Smooth muscle cell (in vitro differentiated cells): ENCODE measurements around the gene DDX31. TPM values are rescaled to one million over a fixed set of nuclear protein-coding genes. Genes with fewer than 3 reads are reported as not detected.

Experiments
- DNase-seq: peaks from one replicate; lab custom pipeline; 2025; ENCODE audit not compliant: unreplicated experiment; lab: John Stamatoyannopoulos, UW
- H2AFZ ChIP-seq: fragments of 200-600 bp; sonication (generic); 2 replicates; pipeline ENCODE4 v1.6.0; 2016; ENCODE audit warnings: antibody characterized with exemption, low read depth, mild to moderate bottlenecking
- H3F3A ChIP-seq: fragments of 200-600 bp; sonication (generic); 2 replicates; pipeline ENCODE4 v1.6.0; 2017; ENCODE audit warnings: antibody characterized with exemption, low read depth
- H3K27ac ChIP-seq: fragments of 200-600 bp; sonication (generic); 2 replicates; pipeline ENCODE4 v1.5.1; 2016; ENCODE audit warnings: low read depth, mild to moderate bottlenecking
- H3K27me3 ChIP-seq: fragments of 200-600 bp; sonication (generic); 2 replicates; pipeline ENCODE4 v1.6.1; 2016; ENCODE audit warnings: low read depth, mild to moderate bottlenecking
- H3K36me3 ChIP-seq: fragments of 200-600 bp; sonication (generic); 2 replicates; pipeline ENCODE4 v1.5.1; 2016; ENCODE audit warnings: low read depth
- H3K4me1 ChIP-seq: fragments of 200-600 bp; sonication (generic); 2 replicates; pipeline ENCODE4 v1.5.1; 2016; ENCODE audit warnings: low read depth
- H3K4me2 ChIP-seq: fragments of 200-600 bp; sonication (generic); 2 replicates; pipeline ENCODE4 v1.6.0; 2016; ENCODE audit warnings: mild to moderate bottlenecking
- H3K4me3 ChIP-seq: fragments of 200-600 bp; sonication (generic); 2 replicates; pipeline ENCODE4 v1.5.1; 2016; ENCODE audit warnings: mild to moderate bottlenecking
- H3K79me2 ChIP-seq: fragments of 200-600 bp; sonication (generic); 2 replicates; pipeline ENCODE4 v1.6.0; 2016; ENCODE audit warnings: low read depth, mild to moderate bottlenecking
- H3K9ac ChIP-seq: fragments of 200-600 bp; sonication (generic); 2 replicates; pipeline ENCODE4 v1.6.0; 2016; ENCODE audit warnings: low read depth
- H3K9me3 ChIP-seq: fragments of 200-600 bp; sonication (generic); replicated peaks from 2 replicates; pipeline ENCODE4 v1.5.1; 2016; ENCODE audit warnings: low read depth
- H4K20me1 ChIP-seq: fragments of 200-600 bp; sonication (generic); 2 replicates; pipeline ENCODE4 v1.6.0; 2016; ENCODE audit warnings: low read depth
- CTCF ChIP-seq: fragments of 200-600 bp; sonication (generic); IDR thresholded peaks from 2 replicates; pipeline ENCODE4 v1.5.1; 2017; ENCODE audit warnings: borderline replicate concordance, mild to moderate bottlenecking, antibody characterized with exemption; ENCODE audit not compliant: insufficient read depth, poor library complexity, severe bottlenecking
- WGBS: methylation state at CpG from one replicate; pipeline ENCODE4 v1.1.7; 2016; ENCODE audit warnings: low lambda C conversion rate; 5-methylcytosine and 5-hydroxymethylcytosine counted together
- polyA plus RNA-seq: library from polyadenylated mRNA; unstranded; fragments of >200 nt; fragmentation: Nextera tagmentation; extraction: Ambion mirVana; gene quantifications from 2 replicates; pipeline ENCODE4 v1.2.1, GENCODE V29; 2016
- total RNA-seq: library from RNA; depleted of rRNA; stranded (reverse); fragments of >200 nt; gene quantifications from 2 replicates; pipeline ENCODE4 v1.2.3, GENCODE V29; 2014

The DDX31 gene
- total and polyA plus RNA-seq, 2 experiments from 2014 or later: 5.9 to 11.9 TPM

GRCh38 chr9:132547052-132547431 is 122.7 kb downstream of the DDX31 start:
- H3K79me2 ChIP-seq: no peaks in the 10 kb centered on the region
- DNase-seq: no peak
- no peaks in the 10 kb centered on the region for H3K9me3 ChIP-seq
- no peak overlapping the region for H2AFZ ChIP-seq
- no peak overlapping the region for H3K27ac ChIP-seq
- H4K20me1 ChIP-seq: no peaks in the 10 kb centered on the region
- no peak for TF ChIP-seq CTCF
- H3K4me1 ChIP-seq: peaks cover 20% of the 10 kb centered on the region
- no peaks in the 10 kb centered on the region for H3F3A ChIP-seq
- H3K36me3 ChIP-seq: no peaks in the 10 kb centered on the region
- no peak overlapping the region for H3K9ac ChIP-seq
- H3K4me2 ChIP-seq: no peak overlapping the region
- 86% methylated on average over 7 of the region's 7 CpGs for WGBS
- H3K4me3 ChIP-seq: no peak overlapping the region
- no peaks in the 10 kb centered on the region for H3K27me3 ChIP-seq

GRCh38 chr9:132546148-132547051 is 123.4 kb downstream of the DDX31 start:
- Histone ChIP-seq H3K4me3 (peak overlapping the region; percentile 41), H3K9ac (peak overlapping the region; percentile 51)
- WGBS: 6% methylated on average over 27 of the region's 27 CpGs

GRCh38 chr9:132545578-132545977 is 124.2 kb downstream of the DDX31 start:
- H3K9me3 ChIP-seq: no peaks in the 10 kb centered on the region
- H2AFZ ChIP-seq: no peak overlapping the region
- no peak overlapping the region for H3K4me3 ChIP-seq
- no peaks in the 10 kb centered on the region for H3K79me2 ChIP-seq
- H3F3A ChIP-seq: no peaks in the 10 kb centered on the region
- H4K20me1 ChIP-seq: no peaks in the 10 kb centered on the region
- H3K4me2 ChIP-seq: no peak overlapping the region
- no peak for TF ChIP-seq CTCF
- H3K9ac ChIP-seq: no peak overlapping the region
- WGBS: 92% methylated on average over 9 of the region's 9 CpGs
- no peak overlapping the region for H3K27ac ChIP-seq
- no peaks in the 10 kb centered on the region for H3K36me3 ChIP-seq
- no peak for DNase-seq
- peaks cover 24% of the 10 kb centered on the region for H3K4me1 ChIP-seq
- no peaks in the 10 kb centered on the region for H3K27me3 ChIP-seq

More at GRCh38 chr9:132546148-132547051, 123.4 kb downstream of the DDX31 start:
- no peaks in the 10 kb centered on the region for H3K36me3 ChIP-seq
- no peaks in the 10 kb centered on the region for H3K79me2 ChIP-seq
- no peak overlapping the region for H3K27ac ChIP-seq
- no peaks in the 10 kb centered on the region for H3K27me3 ChIP-seq
- H2AFZ ChIP-seq: peak overlapping the region; percentile 90
- peak; percentile 55 for TF ChIP-seq CTCF
- H4K20me1 ChIP-seq: no peaks in the 10 kb centered on the region
- peaks cover 24% of the 10 kb centered on the region for H3K4me1 ChIP-seq
- no peaks in the 10 kb centered on the region for H3K9me3 ChIP-seq
- no peaks in the 10 kb centered on the region for H3F3A ChIP-seq
- DNase-seq: no peak
- H3K4me2 ChIP-seq: peak overlapping the region; percentile 83
